Lung (tissue), 12 donors: ENCODE results near the gene MAML3. TPM values are rescaled to one million over a fixed set of nuclear protein-coding genes. Genes with fewer than 3 reads are reported as not detected.

Source experiments
- ATAC-seq: fragments of 200-7000 bp; cut with Tn5 transposase; one replicate; pipeline ENCODE4 v1.9.1; 2020; ENCODE audit warnings: moderate number of reproducible peaks; ENCODE audit not compliant: insufficient read depth, low FRiP score
- DNase-seq, 3 donors: peaks; one replicate each; pipeline ENCODE4 v3.0.0-alpha.2; 2013 to 2017
- H3K27ac ChIP-seq, 2 donors: one replicate each; pipeline ENCODE4 v1.5.1; 2013; ENCODE audit warnings: mild to moderate bottlenecking in 2 of 2, moderate library complexity in 2 of 2, control low read depth in 1 of 2, inconsistent platforms in 1 of 2, low read depth in 1 of 2, low read length in 1 of 2
- H3K27me3 ChIP-seq, 3 donors: one replicate each; pipeline ENCODE4 v1.5.1; 2013; ENCODE audit warnings: low read length in 2 of 3; ENCODE audit not compliant: control insufficient read depth in 3 of 3, insufficient read depth in 3 of 3
- H3K36me3 ChIP-seq, 4 donors: one replicate each; pipeline ENCODE4 v1.5.1; 2013; ENCODE audit warnings: low read length in 4 of 4, mild to moderate bottlenecking in 1 of 4, moderate library complexity in 1 of 4; ENCODE audit not compliant: control insufficient read depth in 4 of 4, insufficient read depth in 4 of 4
- H3K4me1 ChIP-seq, 5 donors: one replicate each; pipeline ENCODE4 v1.5.1; 2013; ENCODE audit warnings: low read length in 5 of 5, mild to moderate bottlenecking in 2 of 5, moderate library complexity in 1 of 5; ENCODE audit not compliant: control insufficient read depth in 5 of 5, insufficient read depth in 5 of 5
- H3K4me3 ChIP-seq: one replicate; pipeline ENCODE4 v1.5.1; 2013; ENCODE audit warnings: mild to moderate bottlenecking, control low read depth, moderate library complexity
- H3K9ac ChIP-seq, 2 donors: one replicate each; pipeline ENCODE4 v1.5.1; 2013; ENCODE audit warnings: low read length in 2 of 2, control low read depth in 1 of 2; ENCODE audit not compliant: insufficient read depth in 1 of 2
- H3K9me3 ChIP-seq, 4 donors: one replicate each; pipeline ENCODE4 v1.5.1; 2013; ENCODE audit warnings: low read length in 3 of 4, mild to moderate bottlenecking in 1 of 4, moderate library complexity in 1 of 4; ENCODE audit not compliant: control insufficient read depth in 4 of 4, insufficient read depth in 3 of 4
- CTCF ChIP-seq: IDR thresholded peaks from 2 replicates; pipeline ENCODE4 v1.5.1; 2012; ENCODE audit warnings: mild to moderate bottlenecking; ENCODE audit errors: control extremely low read depth, extremely low read depth
- WGBS, 2 donors: extraction: QIAGEN DNeasy Blood & Tissue Kit; methylation state at CpG; one replicate each; pipeline ENCODE4 v1.1.7; 2013; 5-methylcytosine and 5-hydroxymethylcytosine counted together
- polyA plus RNA-seq, 2 donors: library from polyadenylated mRNA; stranded (reverse); fragments of 200-250 nt; gene quantifications; one replicate each; pipeline ENCODE4 v1.2.1, GENCODE V29; 2013
- total RNA-seq, 2 donors: library from RNA; depleted of rRNA in 1 of 2; stranded (reverse); fragments of >200 nt in 1 of 2; gene quantifications; one replicate each; pipeline ENCODE4 v1.2.1, GENCODE V29; 2014 to 2021
- donor health status: control.
- donor health status: control.
- donor health status: Bipolar disorder and iron deficiency.
- donor health status: healthy.
- donor health status: DM: yes; HTN: yes; CAD: no.

Gene MAML3
- total and polyA plus RNA-seq, 4 donors, result 3.0 to 16.4 (median 8.5) TPM

DNA sequence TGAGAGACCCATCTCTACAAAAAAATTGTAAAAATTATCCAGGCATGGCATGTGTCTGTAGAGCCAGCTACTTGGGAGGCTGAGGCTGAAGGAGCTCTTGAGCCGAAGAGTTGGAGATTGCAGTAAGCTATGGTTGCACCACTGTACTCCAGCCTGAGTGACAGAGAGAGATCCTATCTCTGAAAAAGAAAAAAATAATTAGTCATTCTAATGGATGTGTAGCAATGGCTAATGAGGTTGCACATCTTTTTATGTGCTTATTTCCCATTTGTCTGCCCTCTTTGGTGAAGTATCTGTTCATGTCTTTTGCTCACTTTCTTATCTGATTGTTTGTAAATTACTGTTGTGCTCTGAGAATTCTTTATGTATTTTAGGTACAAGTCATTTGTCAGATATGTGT is 19.0 kb upstream of the MAML3 start:
- Histone ChIP-seq H3K9me3 (no peaks in the 10 kb centered on the region), H3K4me1 (no peaks in the 10 kb centered on the region), H3K27me3 (no peaks in the 10 kb centered on the region), H3K4me3 (no peak overlapping the region), H3K27ac (no peak overlapping the region), H3K9ac (no peak overlapping the region), H3K36me3 (no peaks in the 10 kb centered on the region)
- TF ChIP-seq CTCF, result no peak
- no peak for ATAC-seq
- 33 to 75% methylated on average over 1 of the region's 1 CpG for WGBS, 2 donors
- no peak for DNase-seq

GRCh38 chr4:140170299-140170698 is 16.3 kb upstream of the MAML3 start:
- DNase-seq (no peak), ATAC-seq (no peak)
- H3K9me3 ChIP-seq, result no peaks in the 10 kb centered on the region
- H3K4me3 ChIP-seq, result no peak overlapping the region
- H3K27me3 ChIP-seq, result no peaks in the 10 kb centered on the region
- TF ChIP-seq CTCF, result no peak
- no peaks in the 10 kb centered on the region for H3K4me1 ChIP-seq
- H3K9ac ChIP-seq, result no peak overlapping the region
- no peak overlapping the region for H3K27ac ChIP-seq
- no peaks in the 10 kb centered on the region for H3K36me3 ChIP-seq
- WGBS, 2 donors, result 97% methylated on average over 4 of the region's 4 CpGs

DNA sequence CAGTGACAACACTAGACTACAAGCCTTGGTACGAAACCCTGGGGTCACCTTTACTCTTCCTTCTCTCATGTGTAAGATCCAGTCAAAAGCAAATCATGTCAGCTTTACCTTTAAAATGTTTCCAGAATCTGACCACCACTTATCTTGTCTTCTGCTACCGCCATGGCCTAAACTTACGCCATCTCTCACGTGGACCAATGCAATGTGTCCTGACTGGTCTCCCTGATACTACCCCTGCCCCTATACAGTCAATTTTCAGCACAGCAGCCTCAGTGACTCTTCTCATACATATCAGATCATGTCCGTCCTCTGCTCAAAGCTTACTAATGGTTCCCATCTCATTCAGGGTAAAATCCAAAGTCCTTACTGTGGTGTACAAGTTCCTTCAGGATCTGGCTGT is 15.0 kb upstream of the MAML3 start:
- no peak for TF ChIP-seq CTCF
- Histone ChIP-seq H3K4me1 (no peaks in the 10 kb centered on the region), H3K9me3 (no peaks in the 10 kb centered on the region), H3K27ac (no peak overlapping the region), H3K36me3 (no peaks in the 10 kb centered on the region), H3K9ac (no peak overlapping the region), H3K4me3 (no peak overlapping the region), H3K27me3 (no peaks in the 10 kb centered on the region)
- 96 to 98% methylated on average over 5 of the region's 5 CpGs for WGBS, 2 donors
- DNase-seq (no peak), ATAC-seq (no peak)

- DNase-seq (no peak), ATAC-seq (no peak)
Observed at GRCh38 chr4:140168474-140168873, 14.5 kb upstream of the MAML3 start.

More at GRCh38 chr4:140168474-140168873, 14.5 kb upstream of the MAML3 start:
- Histone ChIP-seq H3K9me3 (no peaks in the 10 kb centered on the region), H3K36me3 (no peaks in the 10 kb centered on the region), H3K4me1 (no peaks in the 10 kb centered on the region), H3K27me3 (no peaks in the 10 kb centered on the region), H3K9ac (no peak overlapping the region), H3K4me3 (no peak overlapping the region), H3K27ac (no peak overlapping the region)
- no peak for TF ChIP-seq CTCF
- 97 to 100% methylated on average over 1 of the region's 1 CpG for WGBS, 2 donors
